Measurements from ENCODE around the gene XPO4. TPM values are rescaled to one million over a fixed set of nuclear protein-coding genes. Genes with fewer than 3 reads are reported as not detected.
"Not testable (repeated sequence)": the region's sequence is repeated elsewhere in the genome, so short reads cannot be mapped to it uniquely, and the experiment has no call there.

The XPO4 gene
- total and polyA plus RNA-seq, 7 experiments from 2014 or later = 6.1 to 26.5 (median 21.0) TPM

GRCh38 chr13:20921572-20921971, 19.0 kb upstream of the XPO4 start:
- Mint-ChIP-seq H3K36me3 (no peaks in the 10 kb centered on the region), H3K27me3 (peaks cover 0 to 3% (median 0%) of the 10 kb centered on the region in 5 donors), H3K27ac (no peak overlapping the region), H3K9me3 (no peaks in the 10 kb centered on the region), H3K4me3 (no peak overlapping the region), H3K4me1 (no peaks in the 10 kb centered on the region)
- no peak overlapping the region for H3K27ac ChIP-seq (ENCODE audit: low read depth, low read length)
- no peaks in the 10 kb centered on the region for H3K27me3 ChIP-seq (ENCODE audit: control insufficient read depth in 2 of 2, insufficient read depth in 2 of 2, low read length in 2 of 2)
- no peak for ATAC-seq
- no peaks in the 10 kb centered on the region for H3K9me3 ChIP-seq (ENCODE audit: control insufficient read depth in 2 of 3, low read length in 3 of 3)
- no peaks in the 10 kb centered on the region for H3K4me1 ChIP-seq (ENCODE audit: control insufficient read depth in 2 of 2, insufficient read depth in 2 of 2, low read length in 2 of 2)
- no peaks in the 10 kb centered on the region for H3K36me3 ChIP-seq (ENCODE audit: control insufficient read depth in 2 of 3, insufficient read depth in 3 of 3, low read length in 3 of 3)
- intact Hi-C loops (cut with micrococcal nuclease) = no loop called here
- POLR2A ChIA-PET = no interaction called here
- CTCF ChIA-PET = interaction anchor here (2.0 kb wide), 1 partner anchor 93 kb away, joined by 7 read pairs; no protein-coding TSS in a partner anchor
- H3K4me3 ChIP-seq (ENCODE audit: low read length) = no peak overlapping the region
- DNase-seq = no peak

GRCh38 chr13:20915676-20916075, 13.1 kb upstream of the XPO4 start:
- DNase-seq; H3K9me3 Mint-ChIP-seq; H3K4me3 Mint-ChIP-seq; H3K27me3 ChIP-seq (ENCODE audit: control insufficient read depth in 2 of 2, insufficient read depth in 2 of 2, low read length in 2 of 2); H3K27me3 Mint-ChIP-seq; H3K27ac Mint-ChIP-seq; H3K4me3 ChIP-seq (ENCODE audit: low read length); H3K4me1 ChIP-seq (ENCODE audit: control insufficient read depth in 2 of 2, insufficient read depth in 2 of 2, low read length in 2 of 2); intact Hi-C loops (cut with micrococcal nuclease); H3K27ac ChIP-seq (ENCODE audit: low read depth, low read length); H3K36me3 ChIP-seq (ENCODE audit: control insufficient read depth in 2 of 3, insufficient read depth in 3 of 3, low read length in 3 of 3); H3K4me1 Mint-ChIP-seq; H3K9me3 ChIP-seq (ENCODE audit: control insufficient read depth in 2 of 3, low read length in 3 of 3); POLR2A ChIA-PET; H3K36me3 Mint-ChIP-seq; ATAC-seq: not testable (repeated sequence)
- CTCF ChIA-PET = interaction anchor here (0.9 kb wide), 1 partner anchor 8 kb away, joined by 3 read pairs; no protein-coding TSS in a partner anchor

DNA sequence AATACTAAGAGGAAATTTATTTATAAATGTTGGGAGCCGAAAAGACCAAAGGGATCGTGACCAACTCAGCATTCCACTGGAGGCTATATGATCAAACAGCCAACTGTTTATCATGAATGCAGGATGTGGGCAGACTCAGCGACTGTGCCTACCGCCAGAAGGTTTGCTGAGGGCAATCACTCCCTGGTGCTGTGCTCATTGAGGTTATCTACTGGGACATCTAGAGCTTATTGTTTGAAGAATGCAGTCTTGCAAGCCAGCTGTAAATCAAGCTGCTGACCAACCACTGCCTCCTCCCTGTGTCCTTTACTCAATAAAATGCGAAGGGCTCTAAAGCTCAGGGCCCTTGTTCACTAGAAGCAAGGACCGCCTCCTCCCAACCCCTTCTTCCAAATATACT, 8.5 kb upstream of the XPO4 start:
- Mint-ChIP-seq H3K27me3 (peaks cover 0 to 21% (median 7%) of the 10 kb centered on the region in 5 donors), H3K4me1 (no peaks in the 10 kb centered on the region), H3K9me3 (peaks cover 0 to 5% (median 0%) of the 10 kb centered on the region in 11 donors), H3K4me3 (no peak overlapping the region), H3K36me3 (peaks cover 0 to 4% (median 0%) of the 10 kb centered on the region in 5 donors), H3K27ac (peak overlapping the region in 1 of 9 donors; percentile 45)
- intact Hi-C loops (cut with micrococcal nuclease) = no loop called here
- Histone ChIP-seq H3K4me3 (ENCODE audit: low read length) (no peak overlapping the region), H3K27ac (ENCODE audit: low read depth, low read length) (no peak overlapping the region), H3K9me3 (ENCODE audit: control insufficient read depth in 2 of 3, low read length in 3 of 3) (no peaks in the 10 kb centered on the region), H3K27me3 (ENCODE audit: control insufficient read depth in 2 of 2, insufficient read depth in 2 of 2, low read length in 2 of 2) (no peaks in the 10 kb centered on the region), H3K4me1 (ENCODE audit: control insufficient read depth in 2 of 2, insufficient read depth in 2 of 2, low read length in 2 of 2) (no peaks in the 10 kb centered on the region), H3K36me3 (ENCODE audit: control insufficient read depth in 2 of 3, insufficient read depth in 3 of 3, low read length in 3 of 3) (no peaks in the 10 kb centered on the region)
- CTCF ChIA-PET = interaction anchor here (0.6 kb wide), 2 partner anchors 11 to 13 kb away, joined by 3 to 6 read pairs; no protein-coding TSS in a partner anchor
- no peak for DNase-seq
- POLR2A ChIA-PET = no interaction called here
- no peak for ATAC-seq

- Mint-ChIP-seq H3K4me3 (no peak overlapping the region), H3K27me3 (peaks cover 0 to 21% (median 7%) of the 10 kb centered on the region in 5 donors), H3K36me3 (peaks cover 0 to 4% (median 0%) of the 10 kb centered on the region in 5 donors), H3K4me1 (peaks cover 0 to 6% (median 0%) of the 10 kb centered on the region in 7 donors), H3K9me3 (peaks cover 0 to 5% (median 0%) of the 10 kb centered on the region in 11 donors), H3K27ac (no peak overlapping the region)
- no peak overlapping the region for H3K4me3 ChIP-seq (ENCODE audit: low read length)
- H3K4me1 ChIP-seq (ENCODE audit: control insufficient read depth in 2 of 2, insufficient read depth in 2 of 2, low read length in 2 of 2) = no peaks in the 10 kb centered on the region
- ATAC-seq (no peak), DNase-seq (no peak)
- H3K27me3 ChIP-seq (ENCODE audit: control insufficient read depth in 2 of 2, insufficient read depth in 2 of 2, low read length in 2 of 2) = no peaks in the 10 kb centered on the region
- intact Hi-C loops (cut with micrococcal nuclease) = no loop called here
- H3K27ac ChIP-seq (ENCODE audit: low read depth, low read length) = no peak overlapping the region
- H3K36me3 ChIP-seq (ENCODE audit: control insufficient read depth in 2 of 3, insufficient read depth in 3 of 3, low read length in 3 of 3) = no peaks in the 10 kb centered on the region
- POLR2A ChIA-PET = no interaction called here
- no peaks in the 10 kb centered on the region for H3K9me3 ChIP-seq (ENCODE audit: control insufficient read depth in 2 of 3, low read length in 3 of 3)
- CTCF ChIA-PET = no interaction called here
Observed at GRCh38 chr13:20908714-20909497, 6.4 kb upstream of the XPO4 start.

DNA sequence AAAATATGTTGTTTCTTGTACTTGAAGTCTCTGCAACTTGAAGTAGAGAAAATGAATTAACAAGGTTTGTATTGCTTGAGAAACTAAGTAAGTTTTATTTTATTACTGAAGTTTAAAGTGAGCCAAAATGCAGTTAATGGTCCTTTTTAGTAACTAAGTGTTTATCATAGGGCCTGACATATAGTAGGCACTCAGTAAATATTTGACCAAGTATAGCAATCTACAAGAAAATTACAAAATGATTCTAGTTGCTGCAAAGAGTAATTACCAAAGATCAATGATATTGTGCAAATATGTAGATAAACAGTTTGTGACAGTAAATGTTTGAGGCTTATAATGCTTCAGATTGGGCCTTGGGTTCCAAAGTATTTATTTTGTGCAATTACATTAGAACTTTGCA, 2.4 kb upstream of the XPO4 start:
- Mint-ChIP-seq H3K4me3 (peak overlapping the region in 1 of 10 donors; percentile 93), H3K36me3 (peaks cover 0 to 1% (median under 1%) of the 10 kb centered on the region in 5 donors), H3K4me1 (peaks cover 14 to 24% (median 17%) of the 10 kb centered on the region in 7 donors), H3K27ac (no peak overlapping the region), H3K9me3 (no peaks in the 10 kb centered on the region), H3K27me3 (peaks cover 0 to 18% (median 4%) of the 10 kb centered on the region in 5 donors)
- no peak overlapping the region for H3K4me3 ChIP-seq (ENCODE audit: low read length)
- H3K4me1 ChIP-seq (ENCODE audit: control insufficient read depth in 2 of 2, insufficient read depth in 2 of 2, low read length in 2 of 2) = peaks cover 10 to 18% of the 10 kb centered on the region in 2 donors
- no peaks in the 10 kb centered on the region for H3K9me3 ChIP-seq (ENCODE audit: control insufficient read depth in 2 of 3, low read length in 3 of 3)
- H3K27ac ChIP-seq (ENCODE audit: low read depth, low read length) = no peak overlapping the region
- ATAC-seq = no peak
- peaks cover 0 to 5% (median 0%) of the 10 kb centered on the region in 3 experiments for H3K36me3 ChIP-seq (ENCODE audit: control insufficient read depth in 2 of 3, insufficient read depth in 3 of 3, low read length in 3 of 3)
- H3K27me3 ChIP-seq (ENCODE audit: control insufficient read depth in 2 of 2, insufficient read depth in 2 of 2, low read length in 2 of 2) = no peaks in the 10 kb centered on the region
- no peak for DNase-seq
- CTCF ChIA-PET = no interaction called here
- POLR2A ChIA-PET = no interaction called here
- intact Hi-C loops (cut with micrococcal nuclease) = loop anchor here (5.0 kb wide), 2 partner anchors 428 to 697 kb away; partner anchors contain the start of gene MICU2 (in 1 of the 2)

GRCh38 chr13:20903164-20903475, 574 bp upstream of the XPO4 start:
- H3K9me3 ChIP-seq (ENCODE audit: control insufficient read depth in 2 of 3, low read length in 3 of 3) = no peaks in the 10 kb centered on the region
- no peaks in the 10 kb centered on the region for H3K27me3 ChIP-seq (ENCODE audit: control insufficient read depth in 2 of 2, insufficient read depth in 2 of 2, low read length in 2 of 2)
- peak overlapping the region; percentile 74 for H3K4me3 ChIP-seq (ENCODE audit: low read length)
- DNase-seq (no peak), ATAC-seq (no peak)
- peaks cover 0 to 4% (median under 1%) of the 10 kb centered on the region in 5 donors for H3K27me3 Mint-ChIP-seq
- intact Hi-C loops (cut with micrococcal nuclease) = loop anchor here (2.0 to 5.0 kb wide), 7 partner anchors 74 to 944 kb away; partner anchors contain the start of genes MICU2 (in 1 of the 2), MRPL57 (in 1 of the 2), SKA3 (in 1 of the 2) and ZMYM2 (in 1 of the 2)
- no peaks in the 10 kb centered on the region for H3K9me3 Mint-ChIP-seq
- peaks cover 0 to 5% (median 0%) of the 10 kb centered on the region in 3 experiments for H3K36me3 ChIP-seq (ENCODE audit: control insufficient read depth in 2 of 3, insufficient read depth in 3 of 3, low read length in 3 of 3)
- peaks cover 15 to 40% (median 32%) of the 10 kb centered on the region in 7 donors for H3K4me1 Mint-ChIP-seq
- POLR2A ChIA-PET = interaction anchor here (0.6 to 1.7 kb wide), 2 partner anchors 11 to 482 kb away, joined by 3 to 16 read pairs; no protein-coding TSS in a partner anchor
- peaks cover 10 to 21% of the 10 kb centered on the region in 2 donors for H3K4me1 ChIP-seq (ENCODE audit: control insufficient read depth in 2 of 2, insufficient read depth in 2 of 2, low read length in 2 of 2)
- H3K36me3 Mint-ChIP-seq = peaks cover 0 to 7% (median 5%) of the 10 kb centered on the region in 5 donors
- peak overlapping the region; percentile 92 to 98 (median 96) for H3K4me3 Mint-ChIP-seq
- H3K27ac ChIP-seq (ENCODE audit: low read depth, low read length) = peak overlapping the region; percentile 83
- CTCF ChIA-PET = interaction anchor here (0.6 kb wide), 1 partner anchor 226 kb away, joined by 3 read pairs; no protein-coding TSS in a partner anchor
- peak overlapping the region; percentile 89 to 98 (median 95) for H3K27ac Mint-ChIP-seq

Data from naive thymus-derived CD4-positive, alpha-beta T cell (primary cell).